HUES48 (cell line): ENCODE results near the gene KIAA1755.

ENCODE experiments used
- H3K27ac ChIP-seq: one replicate; pipeline ENCODE4 v1.7.0; 2013; ENCODE audit warnings: low read depth, low read length, inconsistent platforms
- H3K27me3 ChIP-seq: 2 replicates; pipeline ENCODE4 v1.6.1; 2013; ENCODE audit warnings: mild to moderate bottlenecking, low read length; ENCODE audit not compliant: control insufficient read depth, insufficient read depth
- H3K36me3 ChIP-seq: 2 replicates; pipeline ENCODE4 v1.6.1; 2013; ENCODE audit warnings: low read length; ENCODE audit not compliant: control insufficient read depth, insufficient read depth
- H3K4me1 ChIP-seq: 2 replicates; pipeline ENCODE4 v1.6.1; 2013; ENCODE audit warnings: mild to moderate bottlenecking, low read length; ENCODE audit not compliant: control insufficient read depth, insufficient read depth
- H3K4me3 ChIP-seq: 2 replicates; pipeline ENCODE4 v1.5.1; 2013; ENCODE audit warnings: mild to moderate bottlenecking, low read depth, low read length
- H3K9ac ChIP-seq: 2 replicates; pipeline ENCODE4 v1.6.1; 2013; ENCODE audit warnings: mild to moderate bottlenecking, low read depth, low read length, moderate library complexity
- H3K9me3 ChIP-seq: 2 replicates; pipeline ENCODE4 v1.6.1; 2013; ENCODE audit warnings: low read length; ENCODE audit not compliant: control insufficient read depth, insufficient read depth

Gene KIAA1755

GRCh38 chr20:38162149-38162548 lies 98.4 kb downstream of the KIAA1755 start:
- Histone ChIP-seq H3K4me1 (no peaks in the 10 kb centered on the region), H3K36me3 (no peaks in the 10 kb centered on the region), H3K27me3 (no peaks in the 10 kb centered on the region; the same call in 1 of the 2 replicates), H3K9ac (no peak overlapping the region), H3K9me3 (no peaks in the 10 kb centered on the region), H3K27ac (no peak overlapping the region), H3K4me3 (no peak overlapping the region)

- H3K27me3 ChIP-seq: no peaks in the 10 kb centered on the region; the same call in 1 of the 2 replicates
- no peaks in the 10 kb centered on the region for H3K4me1 ChIP-seq
- no peak overlapping the region for H3K9ac ChIP-seq
- H3K36me3 ChIP-seq: no peaks in the 10 kb centered on the region
- no peak overlapping the region for H3K4me3 ChIP-seq
- H3K9me3 ChIP-seq: no peaks in the 10 kb centered on the region
- H3K27ac ChIP-seq: no peak overlapping the region
Observed at GRCh38 chr20:38161412-38161774, 99.1 kb downstream of the KIAA1755 start.
